Stimulated activated CD8-positive, alpha-beta memory T cell treated with anti-CD3 and anti-CD28 coated beads, Interleukin-4, amount 100 ng/mL, for 24 hours (primary cell): ENCODE measurements around the gene LTA.
A peak's percentile ranks its signal among the peaks of the same experiment; 100 is the strongest.

Source experiments
- DNase-seq: peaks from one replicate; pipeline ENCODE4 v3.0.0-alpha.2; 2020; ENCODE audit warnings: low read depth

The LTA gene

GRCh38 chr6:31569861-31570536 lies 2.1 kb upstream of the LTA start:
- no peak for DNase-seq

- no peak for DNase-seq
Observed at GRCh38 chr6:31573239-31574105, 1.4 kb downstream of the LTA start.

GRCh38 chr6:31574106-31575061 lies 2.3 kb downstream of the LTA start:
- no peak for DNase-seq

- peak; percentile 67 for DNase-seq
Observed at GRCh38 chr6:31575335-31575901, 3.3 kb downstream of the LTA start, which contains the start of gene TNF. TSS of gene TNF (plus strand) at chr6:31575565. CDS start at chr6:31575742, 177 bp downstream.

- no peak for DNase-seq
Observed at GRCh38 chr6:31575952-31576685, 4.0 kb downstream of the LTA start.

GRCh38 chr6:31576897-31577578 lies 4.9 kb downstream of the LTA start:
- no peak for DNase-seq

GRCh38 chr6:31577579-31577966 lies 5.5 kb downstream of the LTA start:
- DNase-seq, result no peak

GRCh38 chr6:31578184-31579118 lies 6.4 kb downstream of the LTA start:
- DNase-seq, result no peak

- no peak for DNase-seq
Observed at GRCh38 chr6:31579119-31579505, 7.0 kb downstream of the LTA start.

- no peak for DNase-seq
Observed at GRCh38 chr6:31579546-31580437, 7.7 kb downstream of the LTA start.

GRCh38 chr6:31580438-31580740 lies 8.3 kb downstream of the LTA start:
- DNase-seq, result no peak

- DNase-seq, result peak; percentile 83
Observed at GRCh38 chr6:31580807-31581433, 8.8 kb downstream of the LTA start.

- no peak for DNase-seq
Observed at GRCh38 chr6:31581434-31582229, 9.5 kb downstream of the LTA start.

GRCh38 chr6:31582230-31582643 lies 10.1 kb downstream of the LTA start, which contains the start of gene LTB:
TSS of gene LTB (minus strand) at chr6:31582424. CDS start at chr6:31582417, 7 bp downstream.
- DNase-seq, result no peak

GRCh38 chr6:31585491-31585890 lies 13.4 kb downstream of the LTA start:
- no peak for DNase-seq

- no peak for DNase-seq
Observed at GRCh38 chr6:31586008-31586407, 13.9 kb downstream of the LTA start, which contains the start of gene LST1. TSS of gene LST1 (plus strand) at chr6:31586277. CDS start at chr6:31587300, 1,023 bp downstream.
